K562 (cell line): ENCODE measurements around the gene FBN3. TPM values are rescaled to one million over a fixed set of nuclear protein-coding genes. Genes with fewer than 3 reads are reported as not detected.

Experiments used
- ATAC-seq: fragments of 200-7000 bp; cut with Tn5 transposase; 3 replicates; pipeline ENCODE4 v1.9.1; 2020; ENCODE audit warnings: moderate library complexity
- BruUV-seq: library from RNA; stranded (reverse); fragments of 400-500 nt; replicated peaks from 2 replicates; lab custom pipeline; 2021; lab: Mats Ljungman, UMichigan
- CTCF ChIA-PET: fragments of 300-600 bp; formaldehyde crosslinking; extraction: SDS; loops from one replicate; lab custom pipeline; 2021; ENCODE audit warnings: low intra/inter-chr PET ratio; lab: Yijun Ruan, JAX
- POLR2A ChIA-PET: fragments of 300-600, 350-650 bp; sonication (Branson Sonifier 250); formaldehyde crosslinking; extraction: SDS; loops from one replicate; lab custom pipeline; 2021; ENCODE audit warnings: antibody characterized with exemption, inconsistent platforms; lab: Yijun Ruan, JAX
- DNase-seq, 4 experiments: peaks; one replicate each; pipeline versions ENCODE4 v3.0.0 to v3.0.0-alpha.2; 2011 to 2018; ENCODE audit warnings: low spot score in 3 of 4, mixed read lengths in 3 of 4; ENCODE audit errors: extremely low read depth in 1 of 4
- FAIRE-seq: peaks from 2 replicates; lab custom pipeline; 2011; peaks lifted over from hg19 to GRCh38; lab: Jason Lieb, UNC
- H2AFZ ChIP-seq: 2 replicates; pipeline ENCODE4 v1.6.0; 2011; ENCODE audit warnings: low read depth, low read length, control low read depth, inconsistent platforms
- H3K27ac ChIP-seq: fragments of 200-600 bp; 3 replicates; pipeline ENCODE4 v1.8.0; 2011; ENCODE audit warnings: low read depth, mild to moderate bottlenecking, control low read depth, inconsistent platforms, low read length, moderate library complexity, mixed read lengths; ENCODE audit errors: extremely low read depth
- H3K27me3 ChIP-seq, 2 experiments: fragments of 300-600 bp in 1 of 2; 2 replicates in 1 of 2; 3 replicates in 1 of 2; pipeline versions ENCODE4 v1.6.0 to v1.8.0; 2011; ENCODE audit warnings: inconsistent platforms in 2 of 2, low read length in 2 of 2, mild to moderate bottlenecking in 1 of 2, mixed read lengths in 1 of 2, moderate library complexity in 1 of 2; ENCODE audit not compliant: control insufficient read depth in 2 of 2, insufficient read depth in 2 of 2
- H3K36me3 ChIP-seq: fragments of 300-600 bp; 3 replicates; pipeline ENCODE4 v1.8.0; 2011; ENCODE audit warnings: mild to moderate bottlenecking, low read length, inconsistent platforms; ENCODE audit not compliant: control insufficient read depth, insufficient read depth
- H3K4me1 ChIP-seq, 2 experiments: fragments of 200-600 bp in 1 of 2; replicated peaks in 1 of 2; 2 replicates in 1 of 2; 3 replicates in 1 of 2; pipeline versions ENCODE4 v1.5.1 to v1.8.0; 2011; ENCODE audit warnings: inconsistent platforms in 2 of 2, low read length in 2 of 2, mild to moderate bottlenecking in 1 of 2, mixed read lengths in 1 of 2, moderate library complexity in 1 of 2; ENCODE audit not compliant: control insufficient read depth in 2 of 2, insufficient read depth in 2 of 2
- H3K4me2 ChIP-seq: 2 replicates; pipeline ENCODE4 v1.6.1; 2011; ENCODE audit warnings: low read length, control low read depth, inconsistent platforms, mixed read lengths; ENCODE audit not compliant: insufficient read depth
- H3K4me3 ChIP-seq: fragments of 200-600 bp; sonication (generic), shearing (Covaris generic); 2 replicates; pipeline ENCODE4 v1.5.1; 2016; ENCODE audit warnings: control low read depth, inconsistent platforms
- H3K79me2 ChIP-seq: fragments of 200-600 bp; 3 replicates; pipeline ENCODE4 v1.8.0; 2011; ENCODE audit warnings: low read length, inconsistent platforms; ENCODE audit not compliant: control insufficient read depth, insufficient read depth
- H3K9ac ChIP-seq, 2 experiments: 2 replicates each; pipeline versions ENCODE4 v1.6.0 to v1.6.1; 2011; ENCODE audit warnings: low read depth in 2 of 2, low read length in 2 of 2, control low read depth in 1 of 2, inconsistent platforms in 1 of 2, mild to moderate bottlenecking in 1 of 2, mixed read lengths in 1 of 2; ENCODE audit not compliant: insufficient read depth in 1 of 2
- H3K9me1 ChIP-seq: one replicate; pipeline ENCODE4 v1.6.0; 2011; ENCODE audit warnings: inconsistent platforms, mild to moderate bottlenecking, low read length, moderate library complexity; ENCODE audit not compliant: control insufficient read depth, insufficient read depth
- H3K9me3 ChIP-seq: replicated peaks from 2 replicates; pipeline ENCODE4 v1.5.1; 2011; ENCODE audit warnings: low read depth, low read length, inconsistent platforms; ENCODE audit not compliant: control insufficient read depth, insufficient read depth
- H4K20me1 ChIP-seq: replicated peaks from 2 replicates; pipeline ENCODE4 v1.6.1; 2011; ENCODE audit warnings: low read length, inconsistent platforms, mixed read lengths; ENCODE audit not compliant: control insufficient read depth, insufficient read depth
- ADNP ChIP-seq: fragments of 200-800 bp; sonication (Bioruptor generic); IDR thresholded peaks from 2 replicates; pipeline ENCODE4 v1.6.1; 2016; ENCODE audit warnings: missing genetic modification characterization, missing compliant biosample characterization
- BMI1 ChIP-seq: fragments of 150-350 bp; IDR thresholded peaks from 2 replicates; pipeline ENCODE4 v1.6.1; 2014; ENCODE audit warnings: low read length
- MYNN ChIP-seq, 2 experiments: sonication (generic); formaldehyde crosslinking in 1 of 2; IDR thresholded peaks; 2 replicates each; pipeline versions ENCODE4 v1.5.0 to v1.6.1; 2016 to 2020; ENCODE audit warnings: antibody characterized with exemption in 1 of 2, missing genetic modification reagents in 1 of 2
- PHF20 ChIP-seq: fragments of 450-650 bp; IDR thresholded peaks from 2 replicates; pipeline ENCODE4 v1.6.1; 2018; ENCODE audit not compliant: partially characterized antibody
- POLR3G ChIP-seq: IDR thresholded peaks from 2 replicates; pipeline ENCODE4 v1.6.1; 2011; ENCODE audit not compliant: insufficient read length, insufficient replicate concordance; ENCODE audit errors: extremely low read depth
- PPARD ChIP-seq: fragments of 250-450 bp; sonication (Bioruptor Pico); IDR thresholded peaks from 2 replicates; pipeline ENCODE4 v1.8.0; 2022; ENCODE audit warnings: inconsistent platforms, mild to moderate bottlenecking, moderate library complexity
- RAD21 ChIP-seq, 2 experiments: fragments of 250-450 bp in 1 of 2; fragments of 450-650 bp in 1 of 2; sonication (Bioruptor Pico) in 1 of 2; formaldehyde crosslinking in 1 of 2; IDR thresholded peaks in 1 of 2; conservative IDR thresholded peaks in 1 of 2; 2 replicates each; pipeline versions ENCODE4 v1.4.0 to v1.8.0; 2020 to 2022; ENCODE audit warnings: mild to moderate bottlenecking in 2 of 2, moderate library complexity in 1 of 2
- RBM25 ChIP-seq: fragments of 200-400 bp; formaldehyde crosslinking; IDR thresholded peaks from 2 replicates; pipeline ENCODE4 v1.6.1; 2018; ENCODE audit warnings: low read length, low read depth, moderate library complexity; ENCODE audit not compliant: severe bottlenecking
- SETDB1 ChIP-seq: IDR thresholded peaks from one replicate; pipeline ENCODE4 v1.6.1; 2012; ENCODE audit warnings: low read length, control low read depth, inconsistent platforms
- ZFP30 ChIP-seq: fragments of 250-450 bp; sonication (Bioruptor Pico); IDR thresholded peaks from 2 replicates; pipeline ENCODE4 v1.8.0; 2022; ENCODE audit warnings: moderate library complexity, mild to moderate bottlenecking, inconsistent platforms, borderline replicate concordance
- WGBS: fragments of 100-300 bp; shearing (Covaris generic); methylation state at CpG from one replicate; pipeline ENCODE4 v1.1.6; 2016; ENCODE audit warnings: low coverage, mixed read lengths; ENCODE audit not compliant: insufficient coverage; ENCODE audit errors: missing lambda C conversion rate; 5-methylcytosine and 5-hydroxymethylcytosine counted together
- in situ Hi-C: fragments of 300-500 bp; cut with MboI; formaldehyde crosslinking; loops from 4 replicates; pipeline ENCODE4 v1.15.0; 2018; ENCODE audit warnings: inconsistent platforms, mixed read lengths
- intact Hi-C: fragments of 100-400 bp; cut with micrococcal nuclease; formaldehyde crosslinking; loops from 2 replicates; pipeline ENCODE4 v1.14.2; 2022
- polyA plus RNA-seq, 8 experiments: library from polyadenylated mRNA; depleted of rRNA in 4 of 8; stranded (reverse) in 5 of 8; unstranded in 3 of 8; fragments of >200 nt; fragmentation: Nextera tagmentation in 2 of 8; fragmentation: Illumina TruSeq in 1 of 8; extraction: Ambion mirVana in 2 of 8; extraction: Trizol in 1 of 8; gene quantifications; 2 replicates each; pipeline versions ENCODE4 v1.2.1 to v1.2.3, GENCODE V29; 2011 to 2014; ENCODE audit warnings: inconsistent platforms in 1 of 8, missing spikeins in 1 of 8
- total RNA-seq, 7 experiments: library from RNA; depleted of rRNA in 6 of 7; stranded (reverse); fragments of >200 nt in 6 of 7; fragmentation: Illumina TruSeq in 2 of 7; extraction: Trizol in 2 of 7; gene quantifications; 2 replicates each; pipeline versions ENCODE4 v1.2.1 to v1.2.3, GENCODE V29; 2011 to 2021; ENCODE audit warnings: low replicate concordance in 1 of 7
- TF ChIP-seq, protein P1 (sequence below): fragments of 200-800 bp; sonication (Bioruptor generic); IDR thresholded peaks from 2 replicates; pipeline ENCODE4 v1.6.1; 2017; ENCODE audit warnings: missing genetic modification characterization, missing compliant biosample characterization
- TF ChIP-seq, protein P2 (sequence below): fragments of 450-650 bp; formaldehyde crosslinking; IDR thresholded peaks from 2 replicates; pipeline ENCODE4 v1.4.0; 2020; ENCODE audit warnings: mild to moderate bottlenecking, moderate library complexity
- TF ChIP-seq, protein P3 (sequence below): fragments of 450-650 bp; IDR thresholded peaks from 2 replicates; pipeline ENCODE4 v1.6.1; 2016
- TF ChIP-seq, protein P4 (sequence below), 2 experiments: fragments of 200-800 bp in 1 of 2; sonication (Bioruptor generic) in 1 of 2; sonication (generic) in 1 of 2; formaldehyde crosslinking in 1 of 2; IDR thresholded peaks in 1 of 2; conservative IDR thresholded peaks in 1 of 2; 2 replicates each; pipeline versions ENCODE4 v1.5.0 to v1.6.1; 2016 to 2020; ENCODE audit warnings: missing compliant biosample characterization in 1 of 2, missing genetic modification characterization in 1 of 2, missing genetic modification reagents in 1 of 2
- TF ChIP-seq, protein P5 (sequence below): sonication (generic); formaldehyde crosslinking; IDR thresholded peaks from 2 replicates; pipeline ENCODE4 v1.8.0; 2023; ENCODE audit warnings: mild to moderate bottlenecking, missing genetic modification reagents

FBN3 gene
- total and polyA plus RNA-seq, 9 of the 15 experiments (the other 6 are each of a cell fraction or from before 2014, with no cell fraction given), result under 0.01 to 0.29 (median 0.01) TPM; not detected in 4

DNA sequence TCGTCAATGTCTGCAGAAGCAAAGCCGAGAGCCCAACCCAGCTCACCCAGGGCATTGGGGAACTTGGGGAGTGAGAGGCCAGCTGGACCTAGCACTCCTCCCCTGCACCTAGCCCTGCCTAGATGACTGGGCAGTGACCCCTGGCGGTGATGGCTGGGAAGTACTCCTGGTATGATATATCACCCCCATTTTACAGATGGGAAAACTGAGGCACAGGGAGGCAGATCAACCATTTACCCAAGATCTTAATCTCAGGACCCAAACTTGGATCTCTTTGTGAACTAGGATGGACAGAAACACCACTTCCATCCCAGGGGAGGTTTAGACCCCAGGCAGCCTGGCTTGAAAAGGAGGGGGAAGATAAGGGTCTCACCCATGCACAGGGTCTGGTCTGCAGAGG, 53.3 kb downstream of the FBN3 start:
- POLR2A ChIA-PET, result no interaction called here
- no peak overlapping the region for H3K4me3 ChIP-seq
- no peak overlapping the region for H3K27ac ChIP-seq
- WGBS, result 18% methylated on average over 3 of the region's 3 CpGs
- no peak for FAIRE-seq
- in situ Hi-C loops, result no loop called here
- peak in 2 of 4 experiments; percentile 33 to 48 for DNase-seq
- intact Hi-C loops, result no loop called here
- no peak overlapping the region for H3K4me2 ChIP-seq
- no peaks in the 10 kb centered on the region for H3K9me1 ChIP-seq
- no peak overlapping the region for H3K9ac ChIP-seq
- BruUV-seq, result no TSS peak
- H4K20me1 ChIP-seq, result no peaks in the 10 kb centered on the region
- no peaks in the 10 kb centered on the region for H3K79me2 ChIP-seq
- no peaks in the 10 kb centered on the region for H3K36me3 ChIP-seq
- H3K27me3 ChIP-seq, result peaks cover 0 to 21% of the 10 kb centered on the region in 2 experiments; a peak in 4 of 5 replicates
- H3K9me3 ChIP-seq, result peaks cover 16% of the 10 kb centered on the region
- ATAC-seq, result no peak
- CTCF ChIA-PET, result interaction anchor here (0.6 kb wide), 1 partner anchor 152 kb away, joined by 5 read pairs; the partner anchor contains the start of gene TIMM44
- H2AFZ ChIP-seq, result no peak overlapping the region
- no peaks in the 10 kb centered on the region for H3K4me1 ChIP-seq
- no peak for TF ChIP-seq ZFP30 (CRISPR knock-in tag)
- peak; percentile 77; the same call in 1 of the 2 replicates for TF ChIP-seq ADNP (tag)
- TF ChIP-seq, protein P1, sequence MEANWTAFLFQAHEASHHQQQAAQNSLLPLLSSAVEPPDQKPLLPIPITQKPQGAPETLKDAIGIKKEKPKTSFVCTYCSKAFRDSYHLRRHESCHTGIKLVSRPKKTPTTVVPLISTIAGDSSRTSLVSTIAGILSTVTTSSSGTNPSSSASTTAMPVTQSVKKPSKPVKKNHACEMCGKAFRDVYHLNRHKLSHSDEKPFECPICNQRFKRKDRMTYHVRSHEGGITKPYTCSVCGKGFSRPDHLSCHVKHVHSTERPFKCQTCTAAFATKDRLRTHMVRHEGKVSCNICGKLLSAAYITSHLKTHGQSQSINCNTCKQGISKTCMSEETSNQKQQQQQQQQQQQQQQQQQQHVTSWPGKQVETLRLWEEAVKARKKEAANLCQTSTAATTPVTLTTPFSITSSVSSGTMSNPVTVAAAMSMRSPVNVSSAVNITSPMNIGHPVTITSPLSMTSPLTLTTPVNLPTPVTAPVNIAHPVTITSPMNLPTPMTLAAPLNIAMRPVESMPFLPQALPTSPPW (CRISPR knock-in tag), result no peak
- TF ChIP-seq, protein P2, sequence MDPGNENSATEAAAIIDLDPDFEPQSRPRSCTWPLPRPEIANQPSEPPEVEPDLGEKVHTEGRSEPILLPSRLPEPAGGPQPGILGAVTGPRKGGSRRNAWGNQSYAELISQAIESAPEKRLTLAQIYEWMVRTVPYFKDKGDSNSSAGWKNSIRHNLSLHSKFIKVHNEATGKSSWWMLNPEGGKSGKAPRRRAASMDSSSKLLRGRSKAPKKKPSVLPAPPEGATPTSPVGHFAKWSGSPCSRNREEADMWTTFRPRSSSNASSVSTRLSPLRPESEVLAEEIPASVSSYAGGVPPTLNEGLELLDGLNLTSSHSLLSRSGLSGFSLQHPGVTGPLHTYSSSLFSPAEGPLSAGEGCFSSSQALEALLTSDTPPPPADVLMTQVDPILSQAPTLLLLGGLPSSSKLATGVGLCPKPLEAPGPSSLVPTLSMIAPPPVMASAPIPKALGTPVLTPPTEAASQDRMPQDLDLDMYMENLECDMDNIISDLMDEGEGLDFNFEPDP (CRISPR knock-in tag), result no peak
- TF ChIP-seq, protein P3, sequence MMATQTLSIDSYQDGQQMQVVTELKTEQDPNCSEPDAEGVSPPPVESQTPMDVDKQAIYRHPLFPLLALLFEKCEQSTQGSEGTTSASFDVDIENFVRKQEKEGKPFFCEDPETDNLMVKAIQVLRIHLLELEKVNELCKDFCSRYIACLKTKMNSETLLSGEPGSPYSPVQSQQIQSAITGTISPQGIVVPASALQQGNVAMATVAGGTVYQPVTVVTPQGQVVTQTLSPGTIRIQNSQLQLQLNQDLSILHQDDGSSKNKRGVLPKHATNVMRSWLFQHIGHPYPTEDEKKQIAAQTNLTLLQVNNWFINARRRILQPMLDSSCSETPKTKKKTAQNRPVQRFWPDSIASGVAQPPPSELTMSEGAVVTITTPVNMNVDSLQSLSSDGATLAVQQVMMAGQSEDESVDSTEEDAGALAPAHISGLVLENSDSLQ, result no peak
- no peak for TF ChIP-seq BMI1
- TF ChIP-seq MYNN (IDR thresholded peaks at IDR 0.05), result no peak
- TF ChIP-seq MYNN (CRISPR knock-in tag; IDR thresholded peaks at IDR 0.05), result no peak
- TF ChIP-seq PHF20, result peak; percentile 49
- TF ChIP-seq, protein P4, sequence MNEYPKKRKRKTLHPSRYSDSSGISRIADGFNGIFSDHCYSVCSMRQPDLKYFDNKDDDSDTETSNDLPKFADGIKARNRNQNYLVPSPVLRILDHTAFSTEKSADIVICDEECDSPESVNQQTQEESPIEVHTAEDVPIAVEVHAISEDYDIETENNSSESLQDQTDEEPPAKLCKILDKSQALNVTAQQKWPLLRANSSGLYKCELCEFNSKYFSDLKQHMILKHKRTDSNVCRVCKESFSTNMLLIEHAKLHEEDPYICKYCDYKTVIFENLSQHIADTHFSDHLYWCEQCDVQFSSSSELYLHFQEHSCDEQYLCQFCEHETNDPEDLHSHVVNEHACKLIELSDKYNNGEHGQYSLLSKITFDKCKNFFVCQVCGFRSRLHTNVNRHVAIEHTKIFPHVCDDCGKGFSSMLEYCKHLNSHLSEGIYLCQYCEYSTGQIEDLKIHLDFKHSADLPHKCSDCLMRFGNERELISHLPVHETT (CRISPR knock-in tag; conservative IDR thresholded peaks at IDR 0.05 in 1 of 2, IDR thresholded peaks at IDR 0.05 in 1 of 2), result no peak
- peak; percentile 67 for TF ChIP-seq RBM25
- TF ChIP-seq PPARD, result no peak
- TF ChIP-seq RAD21 (CRISPR knock-in tag; conservative IDR thresholded peaks at IDR 0.05 in 1 of 2, IDR thresholded peaks at IDR 0.05 in 1 of 2), result peak in 1 of 2 experiments; percentile 41; a peak in 2 of 4 replicates
- no peak for TF ChIP-seq POLR3G
- TF ChIP-seq, protein P5, sequence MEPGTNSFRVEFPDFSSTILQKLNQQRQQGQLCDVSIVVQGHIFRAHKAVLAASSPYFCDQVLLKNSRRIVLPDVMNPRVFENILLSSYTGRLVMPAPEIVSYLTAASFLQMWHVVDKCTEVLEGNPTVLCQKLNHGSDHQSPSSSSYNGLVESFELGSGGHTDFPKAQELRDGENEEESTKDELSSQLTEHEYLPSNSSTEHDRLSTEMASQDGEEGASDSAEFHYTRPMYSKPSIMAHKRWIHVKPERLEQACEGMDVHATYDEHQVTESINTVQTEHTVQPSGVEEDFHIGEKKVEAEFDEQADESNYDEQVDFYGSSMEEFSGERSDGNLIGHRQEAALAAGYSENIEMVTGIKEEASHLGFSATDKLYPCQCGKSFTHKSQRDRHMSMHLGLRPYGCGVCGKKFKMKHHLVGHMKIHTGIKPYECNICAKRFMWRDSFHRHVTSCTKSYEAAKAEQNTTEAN, result no peak
- TF ChIP-seq SETDB1, result no peak
